ENCODE measurements around the gene NF1. TPM values are rescaled to one million over a fixed set of nuclear protein-coding genes. Genes with fewer than 3 reads are reported as not detected.
"Not testable (repeated sequence)": the region's sequence is repeated elsewhere in the genome, so short reads cannot be mapped to it uniquely, and the experiment has no call there.

Gene NF1
- total RNA-seq, 1 donor from 2014 or later = 36.8 TPM

GRCh38 chr17:31309556-31309955 lies 214.8 kb downstream of the NF1 start:
- intact Hi-C loops (cut with micrococcal nuclease) = loop anchor here (5.0 kb wide), 1 partner anchor 63 kb away; no protein-coding TSS in a partner anchor
- Mint-ChIP-seq H3K27ac (peak overlapping the region; percentile 91), H3K9me3 (peaks cover 5% of the 10 kb centered on the region), H3K4me3 (ENCODE audit: low read depth) (peak overlapping the region; percentile 86), H3K4me1 (ENCODE audit: low read depth) (peaks cover 50% of the 10 kb centered on the region), H3K27me3 (ENCODE audit: low read depth) (no peaks in the 10 kb centered on the region), H3K36me3 (ENCODE audit: low read depth) (peaks cover 45% of the 10 kb centered on the region)
- no peak for DNase-seq (ENCODE audit: low spot score)

GRCh38 chr17:31310260-31310659 lies 215.5 kb downstream of the NF1 start:
- Mint-ChIP-seq H3K4me3 (ENCODE audit: low read depth) (peak overlapping the region; percentile 86), H3K36me3 (ENCODE audit: low read depth) (peaks cover 42% of the 10 kb centered on the region), H3K9me3 (no peaks in the 10 kb centered on the region), H3K4me1 (ENCODE audit: low read depth) (peaks cover 53% of the 10 kb centered on the region), H3K27me3 (ENCODE audit: low read depth) (no peaks in the 10 kb centered on the region), H3K27ac (peak overlapping the region; percentile 91)
- intact Hi-C loops (cut with micrococcal nuclease) = loop anchor here (5.0 kb wide), 3 partner anchors 182 to 488 kb away; partner anchors contain the start of gene CRLF3
- DNase-seq (ENCODE audit: low spot score) = no peak

GRCh38 chr17:31310886-31311285 lies 216.1 kb downstream of the NF1 start:
- H3K9me3 Mint-ChIP-seq = no peaks in the 10 kb centered on the region
- intact Hi-C loops (cut with micrococcal nuclease) = loop anchor here (5.0 kb wide), 3 partner anchors 181 to 489 kb away; partner anchors contain the start of gene CRLF3
- no peaks in the 10 kb centered on the region for H3K27me3 Mint-ChIP-seq (ENCODE audit: low read depth)
- peak overlapping the region; percentile 91 for H3K27ac Mint-ChIP-seq
- peaks cover 36% of the 10 kb centered on the region for H3K36me3 Mint-ChIP-seq (ENCODE audit: low read depth)
- H3K4me3 Mint-ChIP-seq (ENCODE audit: low read depth) = peak overlapping the region; percentile 86
- H3K4me1 Mint-ChIP-seq (ENCODE audit: low read depth) = peaks cover 56% of the 10 kb centered on the region
- DNase-seq (ENCODE audit: low spot score) = no peak

GRCh38 chr17:31311526-31311925 lies 216.7 kb downstream of the NF1 start:
- peak overlapping the region; percentile 86 for H3K4me3 Mint-ChIP-seq (ENCODE audit: low read depth)
- no peaks in the 10 kb centered on the region for H3K9me3 Mint-ChIP-seq
- peak overlapping the region; percentile 91 for H3K27ac Mint-ChIP-seq
- peaks cover 56% of the 10 kb centered on the region for H3K4me1 Mint-ChIP-seq (ENCODE audit: low read depth)
- DNase-seq (ENCODE audit: low spot score) = no peak
- H3K36me3 Mint-ChIP-seq (ENCODE audit: low read depth) = peaks cover 36% of the 10 kb centered on the region
- no peaks in the 10 kb centered on the region for H3K27me3 Mint-ChIP-seq (ENCODE audit: low read depth)
- intact Hi-C loops (cut with micrococcal nuclease) = loop anchor here (5.0 kb wide), 3 partner anchors 181 to 489 kb away; partner anchors contain the start of gene CRLF3

GRCh38 chr17:31312223-31312622 lies 217.4 kb downstream of the NF1 start:
- H3K4me3 Mint-ChIP-seq (ENCODE audit: low read depth) = peak overlapping the region; percentile 86
- H3K36me3 Mint-ChIP-seq (ENCODE audit: low read depth) = peaks cover 39% of the 10 kb centered on the region

GRCh38 chr17:31313982-31314781 lies 219.4 kb downstream of the NF1 start, which contains the start of gene EVI2B:
Gene EVI2B (minus strand): TSS chr17:31314054. CDS start chr17:31305609, 8,445 bp downstream.
- Mint-ChIP-seq H3K36me3 (ENCODE audit: low read depth) (peaks cover 48% of the 10 kb centered on the region), H3K9me3 (no peaks in the 10 kb centered on the region), H3K27me3 (ENCODE audit: low read depth) (no peaks in the 10 kb centered on the region), H3K4me1 (ENCODE audit: low read depth) (peaks cover 51% of the 10 kb centered on the region), H3K4me3 (ENCODE audit: low read depth) (peak within 1 kb of the TSS; percentile 88), H3K27ac (peak within 1 kb of the TSS; percentile 96)
- DNase-seq (ENCODE audit: low spot score) = no peak
- intact Hi-C loops (cut with micrococcal nuclease) = loop anchor here (5.0 kb wide), 3 partner anchors 178 to 492 kb away; partner anchors contain the start of gene CRLF3

More at GRCh38 chr17:31312223-31312622, 217.4 kb downstream of the NF1 start:
- H3K27me3 Mint-ChIP-seq (ENCODE audit: low read depth); DNase-seq (ENCODE audit: low spot score); H3K9me3 Mint-ChIP-seq: not testable (repeated sequence)
- H3K27ac Mint-ChIP-seq = peak overlapping the region; percentile 91
- H3K4me1 Mint-ChIP-seq (ENCODE audit: low read depth) = peaks cover 58% of the 10 kb centered on the region
- intact Hi-C loops (cut with micrococcal nuclease) = loop anchor here (5.0 kb wide), 3 partner anchors 180 to 490 kb away; partner anchors contain the start of gene CRLF3

- no peak for DNase-seq (ENCODE audit: low spot score)
- peaks cover 48% of the 10 kb centered on the region for H3K36me3 Mint-ChIP-seq (ENCODE audit: low read depth)
- H3K27me3 Mint-ChIP-seq (ENCODE audit: low read depth) = no peaks in the 10 kb centered on the region
- H3K9me3 Mint-ChIP-seq = no peaks in the 10 kb centered on the region
- H3K4me1 Mint-ChIP-seq (ENCODE audit: low read depth) = peaks cover 49% of the 10 kb centered on the region
- peak overlapping the region; percentile 83 for H3K27ac Mint-ChIP-seq
- intact Hi-C loops (cut with micrococcal nuclease) = loop anchor here (5.0 kb wide), 3 partner anchors 178 to 492 kb away; partner anchors contain the start of gene CRLF3
- H3K4me3 Mint-ChIP-seq (ENCODE audit: low read depth) = peak overlapping the region; percentile 49
These were observed 220.0 kb downstream of the NF1 start for GRCh38 chr17:31314782-31315100.

- Mint-ChIP-seq H3K27me3 (ENCODE audit: low read depth) (no peaks in the 10 kb centered on the region), H3K4me1 (ENCODE audit: low read depth) (peaks cover 46% of the 10 kb centered on the region), H3K36me3 (ENCODE audit: low read depth) (peaks cover 40% of the 10 kb centered on the region), H3K9me3 (no peaks in the 10 kb centered on the region), H3K4me3 (ENCODE audit: low read depth) (peak overlapping the region; percentile 77), H3K27ac (peak overlapping the region; percentile 90)
- peak; percentile 39 for DNase-seq (ENCODE audit: low spot score)
- intact Hi-C loops (cut with micrococcal nuclease) = no loop called here
These were observed 223.6 kb downstream of the NF1 start for GRCh38 chr17:31318298-31318801.

GRCh38 chr17:31318851-31319661 lies 224.3 kb downstream of the NF1 start:
- Mint-ChIP-seq H3K36me3 (ENCODE audit: low read depth) (peaks cover 40% of the 10 kb centered on the region), H3K9me3 (no peaks in the 10 kb centered on the region), H3K4me3 (ENCODE audit: low read depth) (peak overlapping the region; percentile 77), H3K27ac (peak overlapping the region; percentile 90), H3K4me1 (ENCODE audit: low read depth) (peaks cover 51% of the 10 kb centered on the region), H3K27me3 (ENCODE audit: low read depth) (no peaks in the 10 kb centered on the region)
- intact Hi-C loops (cut with micrococcal nuclease) = no loop called here
- no peak for DNase-seq (ENCODE audit: low spot score)

- Mint-ChIP-seq H3K27me3 (ENCODE audit: low read depth) (no peaks in the 10 kb centered on the region), H3K36me3 (ENCODE audit: low read depth) (peaks cover 32% of the 10 kb centered on the region), H3K4me1 (ENCODE audit: low read depth) (peaks cover 42% of the 10 kb centered on the region), H3K9me3 (no peaks in the 10 kb centered on the region), H3K27ac (peak overlapping the region; percentile 96), H3K4me3 (ENCODE audit: low read depth) (peak overlapping the region; percentile 83)
- intact Hi-C loops (cut with micrococcal nuclease) = loop anchor here (10.0 kb wide), 1 partner anchor 225 kb away; the partner anchor contains the start of gene NF1
- DNase-seq (ENCODE audit: low spot score) = no peak
These were observed 225.5 kb downstream of the NF1 start for GRCh38 chr17:31320241-31320640.

GRCh38 chr17:31320791-31321190 lies 226.0 kb downstream of the NF1 start:
- H3K36me3 Mint-ChIP-seq (ENCODE audit: low read depth) = peaks cover 32% of the 10 kb centered on the region
- intact Hi-C loops (cut with micrococcal nuclease) = loop anchor here (1.0 to 10.0 kb wide), 2 partner anchors 12 to 226 kb away; partner anchors contain the start of gene NF1
- no peaks in the 10 kb centered on the region for H3K9me3 Mint-ChIP-seq
- H3K27ac Mint-ChIP-seq = peak overlapping the region; percentile 96
- peaks cover 40% of the 10 kb centered on the region for H3K4me1 Mint-ChIP-seq (ENCODE audit: low read depth)
- H3K27me3 Mint-ChIP-seq (ENCODE audit: low read depth) = no peaks in the 10 kb centered on the region
- DNase-seq (ENCODE audit: low spot score) = no peak
- H3K4me3 Mint-ChIP-seq (ENCODE audit: low read depth) = peak overlapping the region; percentile 83

- DNase-seq (ENCODE audit: low spot score) = peak; percentile 79
- intact Hi-C loops (cut with micrococcal nuclease) = loop anchor here (1.0 to 10.0 kb wide), 2 partner anchors 13 to 227 kb away; partner anchors contain the start of gene NF1
- peak within 1 kb of the TSS; percentile 83 for H3K4me3 Mint-ChIP-seq (ENCODE audit: low read depth)
- H3K27me3 Mint-ChIP-seq (ENCODE audit: low read depth) = no peaks in the 10 kb centered on the region
- peak within 1 kb of the TSS; percentile 96 for H3K27ac Mint-ChIP-seq
- peaks cover 34% of the 10 kb centered on the region for H3K4me1 Mint-ChIP-seq (ENCODE audit: low read depth)
- no peaks in the 10 kb centered on the region for H3K9me3 Mint-ChIP-seq
- peaks cover 30% of the 10 kb centered on the region for H3K36me3 Mint-ChIP-seq (ENCODE audit: low read depth)
These were observed 226.7 kb downstream of the NF1 start, which contains the start of gene EVI2A for GRCh38 chr17:31321481-31321880. Gene EVI2A (minus strand): TSS chr17:31321622. CDS start chr17:31319013, 2,609 bp downstream.
